ENCODE results near the gene ZNF91.
"Not testable (repeated sequence)": the region's sequence is repeated elsewhere in the genome, so short reads cannot be mapped to it uniquely, and the experiment has no call there.

ZNF91 gene

GRCh38 chr19:23343434-23344010 lies 51.7 kb downstream of the ZNF91 start:
- H3K79me2 ChIP-seq (ENCODE audit: low read length), result no peaks in the 10 kb centered on the region
- no peak for DNase-seq
- no peak overlapping the region for H3K9ac ChIP-seq (ENCODE audit: low read length)
- TF ChIP-seq EZH2 (optimal IDR thresholded peaks at IDR 0.05; ENCODE audit: low read depth, low read length) (no peak), CTCF (IDR thresholded peaks at IDR 0.05; ENCODE audit: low read length) (no peak), EZH2phosphoT487 (IDR thresholded peaks at IDR 0.05; ENCODE audit: low read length) (no peak)
- no peak overlapping the region for H2AFZ ChIP-seq (ENCODE audit: low read length)
- H3K36me3 ChIP-seq (replicated peaks; ENCODE audit: insufficient read depth, low read length), result no peaks in the 10 kb centered on the region
- H3K4me1 ChIP-seq (ENCODE audit: low read length), result no peaks in the 10 kb centered on the region
- no peak overlapping the region for H3K4me2 ChIP-seq (ENCODE audit: low read depth, low read length)
- no peaks in the 10 kb centered on the region for H3K9me3 ChIP-seq (replicated peaks; ENCODE audit: insufficient read depth, low read length)
- no peak overlapping the region for H3K4me3 ChIP-seq (ENCODE audit: low read length)
- H3K9me2 ChIP-seq (replicated peaks; ENCODE audit: insufficient read depth, low read length), result no peaks in the 10 kb centered on the region
- no peaks in the 10 kb centered on the region for H3F3A ChIP-seq (ENCODE audit: insufficient read depth, low read length)
- no peaks in the 10 kb centered on the region for H3K27me3 ChIP-seq (replicated peaks; ENCODE audit: insufficient read depth, low read length)
- H3K27ac ChIP-seq (ENCODE audit: low read length), result no peak overlapping the region
- H4K20me1 ChIP-seq (ENCODE audit: insufficient read depth, low read length), result no peaks in the 10 kb centered on the region

GRCh38 chr19:23328211-23328610 lies 67.1 kb downstream of the ZNF91 start:
- Histone ChIP-seq H3K27ac (ENCODE audit: low read length) (no peak overlapping the region), H3K27me3 (replicated peaks; ENCODE audit: insufficient read depth, low read length) (no peaks in the 10 kb centered on the region), H3K4me3 (ENCODE audit: low read length) (no peak overlapping the region), H3F3A (ENCODE audit: insufficient read depth, low read length) (no peaks in the 10 kb centered on the region), H3K9me2 (replicated peaks; ENCODE audit: insufficient read depth, low read length) (no peaks in the 10 kb centered on the region), H3K4me1 (ENCODE audit: low read length) (no peaks in the 10 kb centered on the region), H4K20me1 (ENCODE audit: insufficient read depth, low read length) (no peaks in the 10 kb centered on the region), H3K4me2 (ENCODE audit: low read depth, low read length) (no peak overlapping the region), H3K9me3 (replicated peaks; ENCODE audit: insufficient read depth, low read length) (no peaks in the 10 kb centered on the region), H3K9ac (ENCODE audit: low read length) (no peak overlapping the region), H3K79me2 (ENCODE audit: low read length) (no peaks in the 10 kb centered on the region), H3K36me3 (replicated peaks; ENCODE audit: insufficient read depth, low read length) (no peaks in the 10 kb centered on the region), H2AFZ (ENCODE audit: low read length) (no peak overlapping the region)
- no peak for DNase-seq
- no peak for TF ChIP-seq EZH2 (optimal IDR thresholded peaks at IDR 0.05; ENCODE audit: low read depth, low read length)
- no peak for TF ChIP-seq CTCF (IDR thresholded peaks at IDR 0.05; ENCODE audit: low read length)
- TF ChIP-seq EZH2phosphoT487 (IDR thresholded peaks at IDR 0.05; ENCODE audit: low read length), result no peak

- TF ChIP-seq EZH2phosphoT487 (IDR thresholded peaks at IDR 0.05; ENCODE audit: low read length) (no peak), EZH2 (optimal IDR thresholded peaks at IDR 0.05; ENCODE audit: low read depth, low read length) (no peak), CTCF (IDR thresholded peaks at IDR 0.05; ENCODE audit: low read length) (no peak)
- Histone ChIP-seq H3K36me3 (replicated peaks; ENCODE audit: insufficient read depth, low read length) (no peaks in the 10 kb centered on the region), H3K4me1 (ENCODE audit: low read length) (no peaks in the 10 kb centered on the region), H3K27me3 (replicated peaks; ENCODE audit: insufficient read depth, low read length) (no peaks in the 10 kb centered on the region), H3K79me2 (ENCODE audit: low read length) (no peaks in the 10 kb centered on the region), H2AFZ (ENCODE audit: low read length) (no peak overlapping the region), H3K9ac (ENCODE audit: low read length) (no peak overlapping the region), H3K4me2 (ENCODE audit: low read depth, low read length) (no peak overlapping the region), H3K9me2 (replicated peaks; ENCODE audit: insufficient read depth, low read length) (no peaks in the 10 kb centered on the region), H3K4me3 (ENCODE audit: low read length) (no peak overlapping the region), H3K9me3 (replicated peaks; ENCODE audit: insufficient read depth, low read length) (no peaks in the 10 kb centered on the region), H4K20me1 (ENCODE audit: insufficient read depth, low read length) (no peaks in the 10 kb centered on the region), H3F3A (ENCODE audit: insufficient read depth, low read length) (no peaks in the 10 kb centered on the region), H3K27ac (ENCODE audit: low read length) (no peak overlapping the region)
- no peak for DNase-seq
Observed at GRCh38 chr19:23321953-23322549, 73.2 kb downstream of the ZNF91 start.

- H3K4me3 ChIP-seq (ENCODE audit: low read length); H3K36me3 ChIP-seq (replicated peaks; ENCODE audit: insufficient read depth, low read length); H3F3A ChIP-seq (ENCODE audit: insufficient read depth, low read length); H4K20me1 ChIP-seq (ENCODE audit: insufficient read depth, low read length); H3K27ac ChIP-seq (ENCODE audit: low read length); DNase-seq; H3K9me2 ChIP-seq (replicated peaks; ENCODE audit: insufficient read depth, low read length); H3K4me2 ChIP-seq (ENCODE audit: low read depth, low read length); H3K9ac ChIP-seq (ENCODE audit: low read length); H3K79me2 ChIP-seq (ENCODE audit: low read length); H3K4me1 ChIP-seq (ENCODE audit: low read length); H2AFZ ChIP-seq (ENCODE audit: low read length); H3K9me3 ChIP-seq (replicated peaks; ENCODE audit: insufficient read depth, low read length); H3K27me3 ChIP-seq (replicated peaks; ENCODE audit: insufficient read depth, low read length): not testable (repeated sequence)
Observed at GRCh38 chr19:23321403-23321802, 73.9 kb downstream of the ZNF91 start.

- H3K9ac ChIP-seq (ENCODE audit: low read length); H3K36me3 ChIP-seq (replicated peaks; ENCODE audit: insufficient read depth, low read length); H4K20me1 ChIP-seq (ENCODE audit: insufficient read depth, low read length); H3K27ac ChIP-seq (ENCODE audit: low read length); H3K4me2 ChIP-seq (ENCODE audit: low read depth, low read length); H3K9me3 ChIP-seq (replicated peaks; ENCODE audit: insufficient read depth, low read length); DNase-seq; H3K9me2 ChIP-seq (replicated peaks; ENCODE audit: insufficient read depth, low read length); H3K4me1 ChIP-seq (ENCODE audit: low read length); H3K27me3 ChIP-seq (replicated peaks; ENCODE audit: insufficient read depth, low read length); H3K4me3 ChIP-seq (ENCODE audit: low read length); H3K79me2 ChIP-seq (ENCODE audit: low read length); H2AFZ ChIP-seq (ENCODE audit: low read length); H3F3A ChIP-seq (ENCODE audit: insufficient read depth, low read length): not testable (repeated sequence)
Observed at GRCh38 chr19:23319571-23319970, 75.7 kb downstream of the ZNF91 start.

Data from MM.1S (cell line).